ENCODE data around the gene RHEBL1. TPM values are rescaled to one million over a fixed set of nuclear protein-coding genes. Genes with fewer than 3 reads are reported as not detected.

RHEBL1 gene
- total RNA-seq, 1 donor from 2014 or later: not detected

GRCh38 chr12:49092816-49093406, 23.1 kb upstream of the RHEBL1 start:
- no peak for TF ChIP-seq CTCF (IDR thresholded peaks at IDR 0.05)
- peaks cover 10% of the 10 kb centered on the region for H3K27me3 ChIP-seq
- peaks cover 15 to 16% of the 10 kb centered on the region in 2 donors for H3K36me3 ChIP-seq
- H3K4me3 ChIP-seq: no peak overlapping the region
- no peaks in the 10 kb centered on the region for H3K9me3 ChIP-seq
- DNase-seq (ENCODE audit: low spot score in 2 of 2): no peak
- H3K27ac ChIP-seq: no peak overlapping the region
- H3K4me1 ChIP-seq: peaks cover 16 to 33% of the 10 kb centered on the region in 2 donors
- intact Hi-C loops (cut with DNase I): no loop called here

DNA sequence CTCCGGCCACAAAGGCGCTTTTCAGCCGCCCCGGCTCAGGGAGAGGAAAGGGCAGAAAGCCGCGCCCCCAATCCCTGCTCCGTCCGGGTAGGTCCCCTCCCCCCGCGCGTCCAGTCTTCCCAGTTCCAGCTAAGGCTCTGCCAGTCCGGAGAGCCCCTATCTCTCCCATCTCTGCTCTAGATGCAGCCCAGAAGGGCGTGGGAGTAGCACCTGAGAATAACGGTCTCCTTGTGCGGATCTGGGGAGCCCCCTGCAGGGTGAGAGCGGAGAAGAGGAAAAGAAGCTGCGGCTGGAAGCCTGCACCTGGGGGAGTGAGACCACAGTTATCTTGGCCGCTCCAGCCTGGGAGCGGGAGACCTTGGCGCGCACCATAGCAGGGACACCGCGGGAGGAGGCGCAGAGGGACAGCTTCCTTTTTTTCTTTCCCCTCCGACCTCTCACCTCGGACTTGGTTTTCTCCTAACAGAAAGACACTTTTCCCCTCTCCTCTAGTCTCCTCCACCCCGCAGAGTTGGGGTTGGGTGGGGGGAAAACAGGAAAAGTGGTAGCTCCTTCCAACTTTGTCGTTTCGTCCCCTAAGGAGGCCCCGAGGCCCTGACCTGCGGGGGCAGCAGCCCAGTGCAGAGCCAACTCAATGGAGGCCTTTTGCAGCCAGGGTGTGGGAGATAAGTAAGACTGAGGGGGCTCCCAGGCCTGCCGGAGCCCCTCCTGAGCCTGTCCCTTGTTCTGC, 22.5 kb upstream of the RHEBL1 start:
- no peak for DNase-seq (ENCODE audit: low spot score in 2 of 2)
- Histone ChIP-seq H3K27me3 (peaks cover 10% of the 10 kb centered on the region), H3K9me3 (no peaks in the 10 kb centered on the region), H3K36me3 (peaks cover 8 to 10% of the 10 kb centered on the region in 2 donors), H3K4me3 (peak overlapping the region; percentile 16 to 46), H3K27ac (no peak overlapping the region), H3K4me1 (peaks cover 16 to 33% of the 10 kb centered on the region in 2 donors)
- peak in 2 of 3 experiments; percentile 16 to 19 for TF ChIP-seq CTCF (IDR thresholded peaks at IDR 0.05)
- intact Hi-C loops (cut with DNase I): no loop called here

DNA sequence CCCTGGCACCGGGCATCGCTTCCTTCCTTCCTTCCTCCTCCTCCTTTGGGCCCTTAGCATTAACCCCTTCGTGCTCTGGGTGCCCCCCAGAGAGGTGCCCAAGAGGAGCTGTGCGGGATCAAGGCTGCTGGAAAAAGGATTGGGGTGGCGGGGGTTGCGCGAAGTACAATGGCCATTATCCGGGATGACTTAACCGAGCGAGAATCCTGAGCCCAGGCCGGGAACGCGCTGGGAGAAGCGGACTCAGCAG, 22.0 kb upstream of the RHEBL1 start:
- peaks cover 4 to 5% of the 10 kb centered on the region in 2 donors for H3K36me3 ChIP-seq
- DNase-seq (ENCODE audit: low spot score in 2 of 2): no peak
- no peaks in the 10 kb centered on the region for H3K9me3 ChIP-seq
- peaks cover 16 to 33% of the 10 kb centered on the region in 2 donors for H3K4me1 ChIP-seq
- H3K27me3 ChIP-seq: peaks cover 10% of the 10 kb centered on the region
- peak overlapping the region; percentile 16 to 46 for H3K4me3 ChIP-seq
- no peak overlapping the region for H3K27ac ChIP-seq
- intact Hi-C loops (cut with DNase I): no loop called here
- no peak for TF ChIP-seq CTCF (IDR thresholded peaks at IDR 0.05)

DNA sequence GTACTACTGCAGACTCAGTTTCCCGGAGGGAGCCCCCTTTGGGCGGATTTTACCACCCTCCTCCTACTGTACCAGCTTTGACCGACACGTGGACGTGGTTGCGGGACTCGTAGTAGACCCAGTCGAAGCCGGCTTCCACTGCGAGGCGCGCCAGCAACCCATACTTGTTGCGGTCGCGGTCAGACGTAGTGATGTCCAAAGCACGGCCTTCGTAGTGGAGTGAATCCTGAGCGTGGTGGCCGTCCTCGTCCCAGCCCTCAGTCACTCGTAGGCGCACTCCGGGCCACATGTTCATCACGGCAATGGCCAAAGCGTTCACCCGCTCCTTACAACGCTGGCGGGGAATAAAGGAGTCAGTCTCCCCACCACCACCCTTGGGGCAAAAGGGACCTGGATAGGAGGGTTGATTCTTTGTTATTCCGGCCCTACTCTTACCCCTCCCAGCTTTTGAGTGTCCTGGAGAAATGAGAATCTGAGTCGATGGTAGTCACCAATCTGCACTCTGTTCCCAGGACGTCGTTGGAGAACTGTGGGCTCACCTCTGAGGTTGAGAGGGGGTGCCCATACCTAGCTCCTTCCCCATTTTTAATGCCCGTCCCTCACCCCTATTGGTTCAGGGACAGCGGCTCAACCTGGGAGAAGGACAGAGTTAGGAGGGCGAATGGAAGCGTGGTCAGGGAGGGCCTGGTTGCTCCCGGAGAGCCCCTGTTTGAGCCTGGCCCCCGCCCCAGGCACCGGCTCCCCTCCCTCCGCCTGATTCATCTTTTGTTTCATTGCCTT, 21.5 kb upstream of the RHEBL1 start:
- DNase-seq (ENCODE audit: low spot score in 2 of 2): no peak
- no peaks in the 10 kb centered on the region for H3K36me3 ChIP-seq

More for the DNA sequence above, 21.5 kb upstream of the RHEBL1 start:
- Histone ChIP-seq H3K4me3 (peak overlapping the region; percentile 16 to 46), H3K9me3 (no peaks in the 10 kb centered on the region), H3K27me3 (peaks cover 10% of the 10 kb centered on the region), H3K4me1 (peaks cover 16 to 33% of the 10 kb centered on the region in 2 donors), H3K27ac (no peak overlapping the region)
- no peak for TF ChIP-seq CTCF (IDR thresholded peaks at IDR 0.05)
- intact Hi-C loops (cut with DNase I): no loop called here
